ENCODE data around the gene LRRC4C.

DNA sequence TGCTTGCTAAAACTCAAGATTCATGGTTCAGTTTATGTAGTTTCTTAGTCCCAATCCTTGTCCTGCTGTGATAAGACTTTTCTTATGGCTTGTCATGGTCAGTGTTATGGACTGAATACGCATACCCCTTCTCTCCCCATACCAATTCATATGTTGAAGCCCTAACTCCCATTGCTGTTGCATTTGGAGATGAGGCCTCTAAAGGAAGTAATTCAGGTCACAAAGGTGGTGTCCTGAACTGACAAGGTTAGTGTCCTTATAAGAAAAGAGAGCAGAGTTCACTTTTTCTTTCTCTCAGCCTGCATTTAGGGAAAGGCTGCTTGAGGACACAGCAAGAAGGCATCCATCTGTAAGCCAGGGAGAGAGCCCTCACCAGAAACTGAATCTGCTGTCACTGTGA is 618.2 kb downstream of the LRRC4C start:
- TF ChIP-seq CTCF (IDR thresholded peaks at IDR 0.05; ENCODE audit: low read length): no peak
- TF ChIP-seq EZH2 (IDR thresholded peaks at IDR 0.05; ENCODE audit: borderline replicate concordance, low read length): no peak

Data from OCI-LY1 (cell line).